HCT116 (cell line): ENCODE data around the gene PADI3. TPM values are rescaled to one million over a fixed set of nuclear protein-coding genes. Genes with fewer than 3 reads are reported as not detected.

Source experiments
- ATAC-seq: fragments of 200-7000 bp; cut with Tn5 transposase; 2 replicates; pipeline ENCODE4 v1.9.1; 2020; ENCODE audit warnings: mild to moderate bottlenecking, moderate library complexity
- BruUV-seq: library from RNA; stranded (reverse); fragments of 400-500 nt; replicated peaks from 2 replicates; lab custom pipeline; 2021; lab: Mats Ljungman, UMichigan
- CTCF ChIA-PET: fragments of 300-600 bp; sonication (Branson Sonifier 250); formaldehyde crosslinking; loops from one replicate; lab custom pipeline; 2021; ENCODE audit warnings: antibody characterized with exemption; lab: Charles Lee
- POLR2A ChIA-PET: fragments of 300-600, 350-600 bp; sonication (Branson Sonifier 250); formaldehyde crosslinking; loops from one replicate; lab custom pipeline; 2021; ENCODE audit warnings: antibody characterized with exemption; lab: Charles Lee
- RAD21 ChIA-PET, 2 experiments: fragments of 300-600 bp; sonication (Branson Sonifier 250); formaldehyde crosslinking; loops; one replicate each; lab custom pipeline; 2023; ENCODE audit warnings: low total read pairs in 2 of 2; ENCODE audit not compliant: uncharacterized antibody in 2 of 2, unreplicated experiment in 2 of 2, low non-redundant PET in 1 of 2; lab: Charles Lee
- DNase-seq: peaks from one replicate; pipeline ENCODE4 v3.0.0-alpha.2; 2010; ENCODE audit warnings: low read depth, low spot score
- H2AFZ ChIP-seq: fragments of 200-600 bp; shearing (Covaris generic), sonication (generic); 2 replicates; pipeline ENCODE4 v1.6.1; 2017; ENCODE audit warnings: low read depth, mixed run types, mixed read lengths, antibody characterized with exemption, low read length; ENCODE audit not compliant: poor library complexity, severe bottlenecking
- H3K27ac ChIP-seq: 2 replicates; pipeline ENCODE4 v1.5.1; 2012; ENCODE audit warnings: low read depth, low read length
- H3K27me3 ChIP-seq: fragments of 200-600 bp; sonication (generic); 2 replicates; pipeline ENCODE4 v1.6.1; 2016; ENCODE audit warnings: mixed run types, low read length, mixed read lengths; ENCODE audit not compliant: insufficient read depth
- H3K36me3 ChIP-seq, 2 experiments: fragments of 200-500 bp in 1 of 2; fragments of 200-600 bp in 1 of 2; sonication (Bioruptor generic) in 1 of 2; sonication (generic) in 1 of 2; 2 replicates each; pipeline versions ENCODE4 v1.5.1 to v1.6.1; 2014 to 2016; ENCODE audit warnings: low read length in 2 of 2, inconsistent platforms in 1 of 2, mixed read lengths in 1 of 2, mixed run types in 1 of 2; ENCODE audit not compliant: insufficient read depth in 2 of 2, control insufficient read depth in 1 of 2
- H3K4me1 ChIP-seq, 2 experiments: fragments of 200-600 bp in 1 of 2; sonication (generic) in 1 of 2; 2 replicates each; pipeline versions ENCODE4 v1.5.1 to v1.6.1; 2012 to 2017; ENCODE audit warnings: low read length in 2 of 2, inconsistent platforms in 1 of 2, mild to moderate bottlenecking in 1 of 2, mixed read lengths in 1 of 2, mixed run types in 1 of 2, moderate library complexity in 1 of 2; ENCODE audit not compliant: insufficient read depth in 2 of 2, control insufficient read depth in 1 of 2
- H3K4me2 ChIP-seq: fragments of 200-600 bp; sonication (generic); 2 replicates; pipeline ENCODE4 v1.6.1; 2017; ENCODE audit warnings: mixed run types, low read length, mixed read lengths
- H3K4me3 ChIP-seq, 2 experiments: fragments of 200-600 bp in 1 of 2; sonication (generic) in 1 of 2; replicated peaks in 1 of 2; 2 replicates each; pipeline ENCODE4 v1.5.1; 2011 to 2016; ENCODE audit warnings: low read length in 2 of 2, control low read depth in 1 of 2, low read depth in 1 of 2, mild to moderate bottlenecking in 1 of 2, mixed read lengths in 1 of 2, mixed run types in 1 of 2
- H3K79me2 ChIP-seq: fragments of 200-600 bp; sonication (generic); 2 replicates; pipeline ENCODE4 v1.6.1; 2017; ENCODE audit warnings: mild to moderate bottlenecking, mixed run types, low read length, moderate library complexity, mixed read lengths; ENCODE audit not compliant: insufficient read depth
- H3K9ac ChIP-seq: fragments of 200-600 bp; sonication (generic); 2 replicates; pipeline ENCODE4 v1.6.1; 2016; ENCODE audit warnings: low read length, mixed read lengths
- H3K9me2 ChIP-seq: fragments of 200-600 bp; sonication (generic), shearing (Covaris generic); 2 replicates; pipeline ENCODE4 v1.6.1; 2017; ENCODE audit warnings: mixed run types, mild to moderate bottlenecking, moderate library complexity; ENCODE audit not compliant: insufficient read depth
- H3K9me3 ChIP-seq, 2 experiments: fragments of 200-500 bp in 1 of 2; fragments of 200-600 bp in 1 of 2; sonication (Bioruptor generic) in 1 of 2; sonication (generic) in 1 of 2; 2 replicates each; pipeline ENCODE4 v1.6.1; 2014 to 2017; ENCODE audit warnings: low read length in 2 of 2, mixed read lengths in 2 of 2, inconsistent platforms in 1 of 2, low read depth in 1 of 2, mild to moderate bottlenecking in 1 of 2, mixed run types in 1 of 2, moderate library complexity in 1 of 2; ENCODE audit not compliant: control insufficient read depth in 1 of 2, insufficient read depth in 1 of 2
- H4K20me1 ChIP-seq: fragments of 200-600 bp; sonication (generic), shearing (Covaris generic); 2 replicates; pipeline ENCODE4 v1.6.1; 2017; ENCODE audit warnings: mixed run types, mild to moderate bottlenecking, moderate library complexity; ENCODE audit not compliant: insufficient read depth
- CBX3 ChIP-seq: IDR thresholded peaks from 2 replicates; pipeline ENCODE4 v1.6.1; 2012; ENCODE audit warnings: low read depth
- CEBPB ChIP-seq: IDR thresholded peaks from 2 replicates; pipeline ENCODE4 v1.6.1; 2012; ENCODE audit warnings: low read depth
- EGR1 ChIP-seq: IDR thresholded peaks from 2 replicates; pipeline ENCODE4 v1.6.1; 2012; ENCODE audit warnings: low read depth
- EZH2 ChIP-seq: fragments of 200-600 bp; sonication (generic); IDR thresholded peaks from 2 replicates; pipeline ENCODE4 v1.6.1; 2017; ENCODE audit warnings: antibody characterized with exemption, mixed run types
- EZH2phosphoT487 ChIP-seq: fragments of 200-600 bp; IDR thresholded peaks from 2 replicates; pipeline ENCODE4 v1.6.1; 2018; ENCODE audit warnings: antibody characterized with exemption, borderline replicate concordance
- MAX ChIP-seq: IDR thresholded peaks from 2 replicates; pipeline ENCODE4 v1.6.1; 2012
- POLR2A ChIP-seq: IDR thresholded peaks from 2 replicates; pipeline ENCODE4 v1.7.0; 2011; ENCODE audit warnings: borderline replicate concordance; ENCODE audit not compliant: insufficient read depth, insufficient read length; ENCODE audit errors: extremely low read depth
- POLR2AphosphoS5 ChIP-seq: IDR thresholded peaks from 2 replicates; pipeline ENCODE4 v1.6.1; 2011; ENCODE audit warnings: mild to moderate bottlenecking, low read depth, low read length, moderate library complexity
- RAD21 ChIP-seq: IDR thresholded peaks from 2 replicates; pipeline ENCODE4 v1.6.1; 2012; ENCODE audit warnings: low read depth, mild to moderate bottlenecking
- REST ChIP-seq: IDR thresholded peaks from 2 replicates; pipeline ENCODE4 v1.6.1; 2012; ENCODE audit warnings: low read depth
- SP1 ChIP-seq: IDR thresholded peaks from 2 replicates; pipeline ENCODE4 v1.6.1; 2012; ENCODE audit warnings: low read depth
- SRF ChIP-seq: IDR thresholded peaks from 2 replicates; pipeline ENCODE4 v1.6.1; 2012; ENCODE audit warnings: low read depth
- TCF7L2 ChIP-seq: IDR thresholded peaks from 2 replicates; pipeline ENCODE4 v1.7.0; 2011; ENCODE audit warnings: borderline replicate concordance, inconsistent platforms; ENCODE audit not compliant: insufficient read depth, insufficient read length; ENCODE audit errors: extremely low read depth
- YY1 ChIP-seq: IDR thresholded peaks from 2 replicates; pipeline ENCODE4 v1.6.1; 2011; ENCODE audit warnings: low read length, low read depth, moderate library complexity, mild to moderate bottlenecking; ENCODE audit not compliant: insufficient replicate concordance; ENCODE audit errors: extremely low read depth
- ZBTB33 ChIP-seq: IDR thresholded peaks from 2 replicates; pipeline ENCODE4 v1.6.1; 2011; ENCODE audit warnings: mild to moderate bottlenecking, low read length, moderate library complexity; ENCODE audit not compliant: insufficient replicate concordance; ENCODE audit errors: extremely low read depth
- ZNF274 ChIP-seq: fragments of 200-500 bp; sonication (Bioruptor generic); IDR thresholded peaks from 2 replicates; pipeline ENCODE4 v1.6.1; 2014; ENCODE audit warnings: mild to moderate bottlenecking, low read depth, low read length, inconsistent platforms
- intact Hi-C: fragments of 100-400 bp; cut with micrococcal nuclease; formaldehyde crosslinking; loops from 2 replicates; pipeline ENCODE4 v1.10.0; 2022
- total RNA-seq: library from RNA; stranded (reverse); gene quantifications from one replicate; pipeline ENCODE4 v1.2.1, GENCODE V29; 2021; ENCODE audit not compliant: unreplicated experiment

PADI3 gene
- total RNA-seq, 1 experiment from 2014 or later = 0.93 TPM

- H2AFZ ChIP-seq = no peak overlapping the region
- BruUV-seq = no TSS peak
- no peak overlapping the region for H3K4me3 ChIP-seq
- ATAC-seq (no peak), DNase-seq (no peak)
- no peak overlapping the region for H3K9ac ChIP-seq
- RAD21 ChIA-PET = no interaction called here
- TF ChIP-seq YY1 (no peak), SP1 (no peak), EZH2 (no peak), REST (no peak), POLR2AphosphoS5 (no peak), POLR2A (no peak), SRF (no peak), EZH2phosphoT487 (no peak), CBX3 (no peak), ZBTB33 (no peak), RAD21 (no peak), EGR1 (no peak), TCF7L2 (no peak), MAX (no peak), CEBPB (no peak), ZNF274 (no peak)
- H3K4me1 ChIP-seq = peaks cover 0 to 12% of the 10 kb centered on the region in 2 experiments; a peak in 2 of 4 replicates
- peaks cover 3% of the 10 kb centered on the region; the same call in 1 of the 2 replicates for H3K27me3 ChIP-seq
- POLR2A ChIA-PET = no interaction called here
- no peaks in the 10 kb centered on the region for H3K9me3 ChIP-seq
- intact Hi-C loops = no loop called here
- no peak overlapping the region for H3K4me2 ChIP-seq
- no peak overlapping the region for H3K27ac ChIP-seq
- no peaks in the 10 kb centered on the region for H4K20me1 ChIP-seq
- no peaks in the 10 kb centered on the region for H3K36me3 ChIP-seq
- H3K79me2 ChIP-seq = no peaks in the 10 kb centered on the region
- CTCF ChIA-PET = no interaction called here
- no peaks in the 10 kb centered on the region for H3K9me2 ChIP-seq
Measured at GRCh38 chr1:17277511-17278159, 28.7 kb downstream of the PADI3 start.
